DND-41 (cell line): ENCODE measurements around the gene SFTA2.

Experiments
- EZH2 ChIP-seq: IDR thresholded peaks from 3 replicates; pipeline ENCODE4 v1.6.1; 2012; ENCODE audit warnings: borderline replicate concordance, low read depth, mild to moderate bottlenecking, moderate library complexity, low read length, inconsistent platforms; ENCODE audit not compliant: severe bottlenecking
- TF ChIP-seq, protein P1 (sequence below): IDR thresholded peaks from 2 replicates; pipeline ENCODE4 v1.5.1; 2012; ENCODE audit warnings: borderline replicate concordance, low read length, moderate library complexity, mild to moderate bottlenecking; ENCODE audit not compliant: poor library complexity, severe bottlenecking; ENCODE audit errors: extremely low read depth

GRCh38 chr6:30883685-30884520 lies 48.1 kb downstream of the SFTA2 start, which contains the start of gene DDR1:
- no peak for TF ChIP-seq EZH2
- TF ChIP-seq, protein P1, sequence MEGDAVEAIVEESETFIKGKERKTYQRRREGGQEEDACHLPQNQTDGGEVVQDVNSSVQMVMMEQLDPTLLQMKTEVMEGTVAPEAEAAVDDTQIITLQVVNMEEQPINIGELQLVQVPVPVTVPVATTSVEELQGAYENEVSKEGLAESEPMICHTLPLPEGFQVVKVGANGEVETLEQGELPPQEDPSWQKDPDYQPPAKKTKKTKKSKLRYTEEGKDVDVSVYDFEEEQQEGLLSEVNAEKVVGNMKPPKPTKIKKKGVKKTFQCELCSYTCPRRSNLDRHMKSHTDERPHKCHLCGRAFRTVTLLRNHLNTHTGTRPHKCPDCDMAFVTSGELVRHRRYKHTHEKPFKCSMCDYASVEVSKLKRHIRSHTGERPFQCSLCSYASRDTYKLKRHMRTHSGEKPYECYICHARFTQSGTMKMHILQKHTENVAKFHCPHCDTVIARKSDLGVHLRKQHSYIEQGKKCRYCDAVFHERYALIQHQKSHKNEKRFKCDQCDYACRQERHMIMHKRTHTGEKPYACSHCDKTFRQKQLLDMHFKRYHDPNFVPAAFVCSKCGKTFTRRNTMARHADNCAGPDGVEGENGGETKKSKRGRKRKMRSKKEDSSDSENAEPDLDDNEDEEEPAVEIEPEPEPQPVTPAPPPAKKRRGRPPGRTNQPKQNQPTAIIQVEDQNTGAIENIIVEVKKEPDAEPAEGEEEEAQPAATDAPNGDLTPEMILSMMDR, result no peak
